ENCODE data around the gene MRTFA.

The MRTFA gene

DNA sequence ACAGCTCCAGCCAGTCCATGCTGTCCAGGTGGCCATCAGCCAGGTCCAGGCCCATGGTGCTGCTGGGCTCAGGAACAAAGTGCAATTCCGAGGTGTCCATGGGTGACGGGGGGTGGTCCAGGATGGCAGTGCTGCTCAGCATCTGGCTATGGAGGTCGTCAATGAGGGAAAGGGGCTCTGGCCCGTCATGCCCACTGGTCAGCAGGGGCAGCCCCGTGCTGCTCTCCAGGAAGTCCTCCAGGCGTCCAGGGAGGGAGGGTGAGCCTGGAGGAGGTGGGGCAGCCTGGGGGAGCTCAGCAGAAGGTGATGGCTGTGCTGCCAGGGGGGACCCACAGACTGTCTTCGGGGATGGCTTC, 225.0 kb downstream of the MRTFA start:
- DNase-seq (ENCODE audit: low read depth, low spot score): no peak
- in situ Hi-C loops (cut with HindIII; ENCODE audit: low sequenced_read_pairs): no loop called here
- H3K4me3 ChIP-seq (ENCODE audit: low read depth, low read length): no peak overlapping the region
- no peak for TF ChIP-seq CTCF (IDR thresholded peaks at IDR 0.05; ENCODE audit: low read depth, low read length)

DNA sequence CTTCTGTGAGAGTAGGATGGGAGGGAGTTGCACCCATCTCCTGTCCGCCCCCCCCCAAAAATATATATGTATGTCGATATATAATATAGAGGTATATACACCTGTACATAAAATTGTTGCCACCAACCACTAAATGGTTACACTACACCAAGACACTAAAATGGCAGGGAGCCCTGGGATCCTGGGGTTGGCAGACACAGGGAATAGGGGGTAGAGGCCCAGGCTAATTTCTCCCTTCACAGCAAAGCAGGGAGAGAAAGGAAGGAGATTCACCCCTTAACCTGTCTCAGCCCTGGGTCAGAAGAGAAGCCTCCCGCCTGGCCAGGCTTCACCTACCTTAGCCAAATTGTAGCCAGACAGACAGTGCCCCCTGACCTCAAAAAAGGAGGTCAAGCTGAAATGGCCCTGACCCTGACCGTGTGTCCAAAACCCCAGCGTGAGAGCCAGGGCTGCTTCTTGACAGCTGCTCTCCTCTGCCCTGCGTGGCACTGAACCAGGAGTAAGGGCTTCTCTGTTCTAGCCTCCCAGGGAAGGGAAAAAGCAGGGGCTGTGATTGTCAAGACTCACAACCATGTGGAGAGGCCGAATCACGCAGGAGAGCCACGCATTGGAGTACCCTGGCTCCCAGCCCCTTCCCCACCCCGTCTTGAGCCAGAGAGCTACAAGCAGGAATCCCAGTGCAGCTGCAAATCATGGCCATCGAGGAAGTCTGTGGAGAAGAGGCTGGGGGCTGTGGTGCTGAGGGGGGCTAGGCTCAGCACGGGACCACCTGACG, 225.6 kb downstream of the MRTFA start:
- DNase-seq (ENCODE audit: low read depth, low spot score): no peak
- no peak for TF ChIP-seq CTCF (IDR thresholded peaks at IDR 0.05; ENCODE audit: low read depth, low read length)
- H3K4me3 ChIP-seq (ENCODE audit: low read depth, low read length): no peak overlapping the region
- in situ Hi-C loops (cut with HindIII; ENCODE audit: low sequenced_read_pairs): no loop called here

- no peak overlapping the region for H3K4me3 ChIP-seq (ENCODE audit: low read depth, low read length)
- in situ Hi-C loops (cut with HindIII; ENCODE audit: low sequenced_read_pairs): no loop called here
- no peak for TF ChIP-seq CTCF (IDR thresholded peaks at IDR 0.05; ENCODE audit: low read depth, low read length)
- no peak for DNase-seq (ENCODE audit: low read depth, low spot score)
Observed at GRCh38 chr22:40410272-40410671, 226.2 kb downstream of the MRTFA start.

DNA sequence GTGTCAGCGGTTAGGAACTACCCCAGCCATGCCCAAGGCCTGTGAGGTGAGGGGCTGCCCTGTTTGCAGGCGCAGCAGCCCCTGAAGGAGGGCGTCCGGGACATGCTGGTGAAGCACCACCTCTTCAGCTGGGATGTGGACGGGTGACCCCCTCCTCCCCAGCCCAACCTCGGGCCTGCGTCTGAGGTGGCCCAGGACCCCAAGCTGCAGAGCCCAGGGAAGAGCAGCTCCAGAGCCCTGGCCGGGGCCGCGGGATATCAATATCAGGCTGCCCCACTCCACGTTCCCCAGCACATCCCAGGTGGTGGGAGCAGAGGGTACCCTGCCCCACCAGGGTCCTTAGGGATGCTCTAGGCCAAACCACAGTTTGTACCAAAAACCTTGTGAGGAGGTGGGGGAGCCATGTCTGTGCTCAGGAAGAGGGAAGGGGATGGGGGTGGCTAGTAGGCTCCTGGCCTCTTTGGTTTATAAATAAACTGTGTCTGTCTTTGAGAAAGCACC, 226.9 kb downstream of the MRTFA start:
- no peak for TF ChIP-seq CTCF (IDR thresholded peaks at IDR 0.05; ENCODE audit: low read depth, low read length)
- DNase-seq (ENCODE audit: low read depth, low spot score): no peak
- in situ Hi-C loops (cut with HindIII; ENCODE audit: low sequenced_read_pairs): no loop called here
- no peak overlapping the region for H3K4me3 ChIP-seq (ENCODE audit: low read depth, low read length)

DNA sequence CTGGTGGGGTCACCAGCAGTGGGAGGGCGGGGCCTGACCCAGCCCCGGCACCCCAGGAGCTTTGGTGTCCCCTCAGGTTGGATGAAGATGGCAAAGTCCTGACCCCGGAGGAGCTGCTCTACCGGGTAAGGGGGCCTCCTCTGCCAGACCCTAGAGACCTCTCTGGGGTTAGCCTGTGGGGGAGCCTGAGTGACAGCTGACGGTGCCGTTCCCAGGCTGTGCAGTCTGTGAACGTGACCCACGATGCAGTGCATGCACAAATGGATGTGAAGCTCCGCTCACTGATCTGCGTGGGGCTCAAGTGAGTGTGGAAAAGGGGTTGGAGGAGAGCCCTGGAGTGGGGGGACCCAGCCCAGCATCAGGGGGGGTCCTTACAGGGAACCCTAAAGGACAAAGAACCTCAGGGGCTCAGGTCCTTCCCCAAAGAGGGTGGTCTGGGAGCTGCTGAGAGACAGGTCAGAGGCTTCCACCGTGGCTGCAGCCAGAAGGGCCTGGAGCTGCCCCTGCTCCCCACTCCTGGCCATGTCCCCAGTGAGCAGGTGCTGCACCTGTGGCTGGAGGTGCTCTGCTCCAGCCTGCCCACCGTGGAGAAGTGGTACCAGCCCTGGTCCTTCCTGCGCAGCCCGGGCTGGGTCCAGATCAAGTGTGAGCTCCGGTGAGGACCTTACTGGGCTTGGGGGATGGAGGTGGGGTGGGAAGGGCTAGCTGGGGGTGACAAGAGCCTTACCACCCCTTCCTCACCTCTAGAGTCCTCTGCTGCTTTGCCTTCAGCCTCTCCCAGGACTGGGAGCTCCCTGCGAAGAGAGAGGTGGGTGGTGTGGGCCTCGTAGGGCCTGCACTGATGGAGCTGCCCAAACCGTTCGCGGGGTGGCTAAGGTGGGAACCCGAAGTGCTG, 227.6 kb downstream of the MRTFA start:
- no peak for DNase-seq (ENCODE audit: low read depth, low spot score)
- H3K4me3 ChIP-seq (ENCODE audit: low read depth, low read length): no peak overlapping the region
- in situ Hi-C loops (cut with HindIII; ENCODE audit: low sequenced_read_pairs): no loop called here
- no peak for TF ChIP-seq CTCF (IDR thresholded peaks at IDR 0.05; ENCODE audit: low read depth, low read length)

DNA sequence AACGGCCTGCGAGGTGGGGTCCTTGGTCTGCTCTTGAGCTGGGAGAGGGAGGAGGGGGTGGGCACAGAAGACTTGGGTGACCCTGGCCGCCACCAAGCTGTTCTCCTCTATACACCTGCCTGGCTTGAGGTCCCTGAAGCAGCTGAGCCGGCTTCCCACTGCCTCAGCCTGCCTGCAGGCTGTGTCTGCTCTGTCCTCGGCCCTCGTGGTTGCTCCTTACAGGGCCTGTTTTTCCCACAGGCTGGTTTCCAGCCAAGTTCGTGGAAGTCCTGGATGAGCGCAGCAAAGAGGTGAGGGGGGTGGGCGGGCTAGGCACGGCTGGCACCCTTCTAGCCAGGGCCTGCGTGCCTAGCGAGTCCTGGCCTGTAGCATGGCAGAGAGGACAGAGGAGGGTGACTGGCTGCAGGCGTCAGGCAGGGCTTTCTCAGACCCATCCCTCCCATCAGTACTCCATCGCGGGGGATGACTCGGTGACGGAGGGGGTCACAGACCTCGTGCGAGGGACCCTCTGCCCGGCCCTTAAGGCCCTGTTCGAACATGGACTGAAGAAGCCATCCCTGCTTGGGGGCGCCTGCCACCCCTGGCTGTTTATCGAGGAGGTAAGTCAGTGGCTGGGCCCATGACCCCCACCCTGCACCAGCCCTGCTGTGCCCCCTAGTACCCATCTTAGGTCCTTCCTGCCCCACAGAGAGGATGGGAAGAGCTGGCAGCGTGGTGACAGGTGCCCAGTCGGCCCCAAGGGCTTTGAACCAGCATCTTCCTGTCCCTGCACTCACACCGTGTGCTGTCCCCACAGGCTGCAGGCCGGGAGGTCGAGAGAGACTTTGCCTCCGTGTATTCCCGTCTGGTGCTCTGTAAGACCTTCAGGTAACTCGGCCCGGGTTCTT, 228.4 kb downstream of the MRTFA start:
- H3K4me3 ChIP-seq (ENCODE audit: low read depth, low read length): no peak overlapping the region
- DNase-seq (ENCODE audit: low read depth, low spot score): no peak
- in situ Hi-C loops (cut with HindIII; ENCODE audit: low sequenced_read_pairs): no loop called here
- no peak for TF ChIP-seq CTCF (IDR thresholded peaks at IDR 0.05; ENCODE audit: low read depth, low read length)

Data from astrocyte of the spinal cord (primary cell).